Keratinocyte (primary cell): ENCODE data around the gene NR3C2.
"Not testable (repeated sequence)": the region's sequence is repeated elsewhere in the genome, so short reads cannot be mapped to it uniquely, and the experiment has no call there.

Source experiments
- CTCF ChIP-seq, 3 experiments: IDR thresholded peaks in 1 of 3; conservative IDR thresholded peaks in 1 of 3; optimal IDR thresholded peaks in 1 of 3; 2 replicates in 2 of 3; 3 replicates in 1 of 3; pipeline versions ENCODE3 to v1.5.1; 2011; ENCODE audit warnings: low read length in 3 of 3, mild to moderate bottlenecking in 3 of 3, moderate library complexity in 2 of 3, control low read depth in 1 of 3, inconsistent platforms in 1 of 3; ENCODE audit not compliant: insufficient read depth in 2 of 3; ENCODE audit errors: extremely low read depth in 1 of 3
- EZH2 ChIP-seq: IDR thresholded peaks from one replicate; pipeline ENCODE4 v1.6.1; 2012; ENCODE audit warnings: inconsistent platforms, mild to moderate bottlenecking, low read length, moderate library complexity

- TF ChIP-seq CTCF (optimal IDR thresholded peaks at IDR 0.05 in 1 of 3, IDR thresholded peaks at IDR 0.05 in 1 of 3, conservative IDR thresholded peaks at IDR 0.05 in 1 of 3; ENCODE audit: extremely low read depth in 1 of 3, insufficient read depth in 2 of 3, low read length in 3 of 3); EZH2: not testable (repeated sequence)
Measured at GRCh38 chr4:148123161-148123560, 319.1 kb downstream of the NR3C2 start.
